Activated naive CD8-positive, alpha-beta T cell treated with anti-CD3 and anti-CD28 coated beads for 36 hours (primary cell): ENCODE measurements around the gene LEKR1. TPM values are rescaled to one million over a fixed set of nuclear protein-coding genes. Genes with fewer than 3 reads are reported as not detected.
A peak's percentile ranks its signal among the peaks of the same experiment; 100 is the strongest.

Experiments
- DNase-seq: peaks from one replicate; pipeline ENCODE4 v3.0.0; 2021
- H3K27ac Mint-ChIP-seq: one replicate; pipeline ENCODE4 v1.8.0; 2022; ENCODE audit warnings: mild to moderate bottlenecking, moderate library complexity, mixed read lengths
- H3K27me3 Mint-ChIP-seq: one replicate; pipeline ENCODE4 v1.8.0; 2022; ENCODE audit warnings: mild to moderate bottlenecking, mixed read lengths
- H3K36me3 Mint-ChIP-seq: one replicate; pipeline ENCODE4 v1.8.0; 2021; ENCODE audit warnings: mild to moderate bottlenecking, mixed read lengths
- H3K4me1 Mint-ChIP-seq: one replicate; pipeline ENCODE4 v1.8.0; 2021; ENCODE audit warnings: mixed read lengths
- H3K4me3 Mint-ChIP-seq: one replicate; pipeline ENCODE4 v1.8.0; 2022; ENCODE audit warnings: mild to moderate bottlenecking, moderate library complexity, mixed read lengths
- H3K9me3 Mint-ChIP-seq: one replicate; pipeline ENCODE4 v1.8.0; 2022; ENCODE audit warnings: mixed read lengths
- total RNA-seq, 2 experiments: library from RNA; stranded (reverse); gene quantifications; one replicate each; pipeline ENCODE4 v1.2.3, GENCODE V29; 2021

Gene LEKR1
- total RNA-seq, 2 experiments from 2014 or later = 0.74 to 2.4 TPM

DNA sequence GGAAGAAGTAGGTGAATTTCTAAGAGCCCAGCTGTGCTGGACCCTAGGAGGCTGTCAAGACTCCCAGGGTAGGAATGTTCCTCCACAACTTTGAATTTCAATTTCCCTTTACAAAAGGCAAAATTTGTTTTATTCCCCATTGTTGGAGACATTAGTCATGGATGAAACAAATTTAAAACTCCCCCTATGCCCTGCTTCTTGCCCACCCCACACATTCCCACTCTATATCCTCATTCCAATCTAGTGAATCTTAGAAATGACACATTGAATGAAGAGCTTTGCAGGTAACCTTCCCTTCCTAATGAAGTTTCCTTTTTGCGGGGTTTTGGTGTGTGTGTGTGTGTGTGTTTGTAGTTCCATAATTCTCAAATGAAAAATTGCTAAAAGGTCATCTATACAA lies 261.2 kb downstream of the LEKR1 start:
- Mint-ChIP-seq H3K27me3 (peaks cover 5% of the 10 kb centered on the region), H3K4me3 (no peak overlapping the region), H3K4me1 (peaks cover 56% of the 10 kb centered on the region), H3K27ac (no peak overlapping the region), H3K9me3 (no peaks in the 10 kb centered on the region), H3K36me3 (peaks cover 3% of the 10 kb centered on the region)
- no peak for DNase-seq

DNA sequence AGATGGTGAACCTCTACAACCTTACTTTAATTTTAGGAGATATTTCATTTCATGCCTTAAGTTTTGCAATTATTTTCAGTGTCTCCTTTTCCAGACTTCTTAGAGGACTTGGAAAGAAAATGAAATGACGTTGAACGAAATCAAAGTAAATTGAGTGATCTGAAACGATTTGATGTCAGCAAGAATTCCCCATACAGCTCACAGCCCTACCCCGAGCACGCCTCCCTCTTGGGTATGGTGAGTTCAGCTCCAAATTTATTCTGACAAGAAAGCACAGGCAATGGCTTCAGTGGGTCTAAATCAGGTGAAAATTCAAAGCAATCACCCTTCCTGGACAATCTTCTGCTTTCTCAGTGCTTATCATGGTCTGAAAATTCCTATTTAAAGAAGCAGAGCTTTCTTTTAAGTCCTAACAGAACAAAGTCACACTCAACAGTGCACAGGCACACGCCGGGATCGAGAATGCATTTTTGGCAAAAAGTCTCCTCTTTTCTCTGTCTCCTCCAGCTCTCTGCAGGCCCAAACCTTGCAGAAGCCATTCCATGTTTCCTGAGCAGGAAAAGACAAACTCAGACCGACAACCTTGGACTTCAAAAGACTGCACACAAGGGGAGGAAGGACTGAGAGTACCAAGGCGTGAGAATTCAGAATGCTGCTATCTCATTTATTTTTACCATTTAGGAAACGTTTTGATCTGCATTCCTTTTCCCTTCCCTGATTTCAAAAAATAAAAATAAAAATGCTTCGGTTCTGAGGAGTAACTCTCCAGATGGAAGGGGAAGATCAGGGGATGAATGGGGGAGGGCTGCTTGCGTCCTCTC lies 261.8 kb downstream of the LEKR1 start:
- H3K36me3 Mint-ChIP-seq = peaks cover 3% of the 10 kb centered on the region
- H3K27ac Mint-ChIP-seq = peak overlapping the region; percentile 93
- no peaks in the 10 kb centered on the region for H3K9me3 Mint-ChIP-seq
- H3K27me3 Mint-ChIP-seq = peaks cover 5% of the 10 kb centered on the region
- peaks cover 52% of the 10 kb centered on the region for H3K4me1 Mint-ChIP-seq
- DNase-seq = no peak
- peak overlapping the region; percentile 70 for H3K4me3 Mint-ChIP-seq

DNA sequence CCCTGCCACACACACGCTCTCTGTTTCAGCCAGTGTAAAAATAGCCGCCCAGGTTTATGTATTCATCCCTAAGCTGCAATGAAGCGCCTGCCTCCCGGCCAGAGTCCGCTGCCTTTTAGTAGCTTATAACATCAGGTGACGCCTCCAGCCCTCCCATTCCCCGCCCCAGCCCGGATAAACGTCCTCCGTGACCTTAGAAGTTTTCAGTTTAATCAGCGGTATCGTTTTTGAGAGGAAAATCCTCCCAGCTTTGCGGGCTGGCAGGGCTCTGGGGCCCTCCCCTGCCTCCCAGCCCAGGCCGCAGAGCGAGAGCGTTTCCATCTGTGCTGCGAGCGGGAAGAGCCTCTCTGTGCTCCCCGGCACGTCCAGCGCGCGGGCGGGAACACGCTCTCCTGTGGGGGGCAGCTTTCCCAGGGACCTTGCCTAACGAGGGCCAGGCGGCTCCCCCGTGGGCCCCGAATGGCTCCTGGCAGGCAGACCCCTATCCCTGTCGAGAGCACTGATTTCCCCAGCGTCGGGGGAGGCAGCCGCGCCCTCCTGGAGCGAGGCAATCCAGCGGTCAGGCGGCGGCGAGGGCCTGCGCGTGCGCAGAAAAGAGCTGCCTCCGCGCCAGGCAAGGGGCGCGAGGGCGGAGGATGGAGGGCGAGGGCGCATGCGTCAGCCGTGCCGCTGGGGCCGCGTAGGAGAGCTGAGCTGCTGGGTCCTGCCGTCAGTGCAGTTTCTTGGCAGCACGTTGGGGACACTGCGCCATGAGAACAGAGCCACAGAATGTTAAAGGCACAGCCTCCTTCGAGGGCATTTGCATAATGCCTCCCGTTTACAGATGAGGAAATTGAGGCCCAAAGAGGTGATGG lies 262.7 kb downstream of the LEKR1 start:
- H3K4me1 Mint-ChIP-seq = peaks cover 55% of the 10 kb centered on the region

GRCh38 chr3:157089455-157090221 lies 263.5 kb downstream of the LEKR1 start:
- no peak for DNase-seq
- peaks cover 3% of the 10 kb centered on the region for H3K36me3 Mint-ChIP-seq
- peak overlapping the region; percentile 93 for H3K27ac Mint-ChIP-seq
- H3K9me3 Mint-ChIP-seq = no peaks in the 10 kb centered on the region
- peaks cover 5% of the 10 kb centered on the region for H3K27me3 Mint-ChIP-seq
- H3K4me1 Mint-ChIP-seq = peaks cover 58% of the 10 kb centered on the region
- H3K4me3 Mint-ChIP-seq = peak overlapping the region; percentile 70

More for the DNA sequence above, 262.7 kb downstream of the LEKR1 start:
- peak overlapping the region; percentile 93 for H3K27ac Mint-ChIP-seq
- H3K36me3 Mint-ChIP-seq = peaks cover 3% of the 10 kb centered on the region
- DNase-seq = peak; percentile 97
- peaks cover 5% of the 10 kb centered on the region for H3K27me3 Mint-ChIP-seq
- H3K4me3 Mint-ChIP-seq = peak overlapping the region; percentile 70
- H3K9me3 Mint-ChIP-seq = no peaks in the 10 kb centered on the region

GRCh38 chr3:157091083-157091833 lies 265.1 kb downstream of the LEKR1 start:
- Mint-ChIP-seq H3K36me3 (peaks cover 3% of the 10 kb centered on the region), H3K4me1 (peaks cover 54% of the 10 kb centered on the region), H3K27ac (no peak overlapping the region), H3K27me3 (peaks cover 5% of the 10 kb centered on the region), H3K4me3 (peak overlapping the region; percentile 7), H3K9me3 (no peaks in the 10 kb centered on the region)
- no peak for DNase-seq

DNA sequence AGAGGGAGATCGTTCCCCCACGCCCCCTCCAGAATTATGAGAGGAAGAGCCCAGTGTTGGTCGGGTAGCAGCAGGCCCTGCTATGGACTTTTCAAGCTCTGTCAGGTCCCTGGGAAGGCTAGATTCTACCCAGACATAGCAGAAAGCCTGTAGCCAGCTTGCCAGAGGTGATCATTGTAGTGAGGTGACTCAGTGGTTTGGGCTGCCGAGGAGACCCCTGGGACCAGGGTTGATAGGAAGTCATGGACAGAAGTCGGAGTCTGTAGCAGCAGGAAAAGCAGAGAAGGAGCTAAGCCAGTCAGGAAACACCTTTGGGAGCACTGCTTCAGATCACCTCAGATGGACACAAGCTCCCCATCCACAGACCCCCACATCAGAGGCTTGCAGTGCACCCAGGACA lies 266.1 kb downstream of the LEKR1 start:
- no peak overlapping the region for H3K27ac Mint-ChIP-seq
- H3K4me1 Mint-ChIP-seq = peaks cover 47% of the 10 kb centered on the region

GRCh38 chr3:157093096-157093495 lies 266.9 kb downstream of the LEKR1 start:
- Mint-ChIP-seq H3K27me3 (no peaks in the 10 kb centered on the region), H3K27ac (no peak overlapping the region), H3K36me3 (peaks cover 3% of the 10 kb centered on the region), H3K9me3 (no peaks in the 10 kb centered on the region), H3K4me1 (peaks cover 38% of the 10 kb centered on the region), H3K4me3 (no peak overlapping the region)
- DNase-seq = no peak

More for the DNA sequence above, 266.1 kb downstream of the LEKR1 start:
- DNase-seq = no peak
- Mint-ChIP-seq H3K36me3 (peaks cover 3% of the 10 kb centered on the region), H3K27me3 (peaks cover 3% of the 10 kb centered on the region), H3K9me3 (no peaks in the 10 kb centered on the region), H3K4me3 (no peak overlapping the region)

DNA sequence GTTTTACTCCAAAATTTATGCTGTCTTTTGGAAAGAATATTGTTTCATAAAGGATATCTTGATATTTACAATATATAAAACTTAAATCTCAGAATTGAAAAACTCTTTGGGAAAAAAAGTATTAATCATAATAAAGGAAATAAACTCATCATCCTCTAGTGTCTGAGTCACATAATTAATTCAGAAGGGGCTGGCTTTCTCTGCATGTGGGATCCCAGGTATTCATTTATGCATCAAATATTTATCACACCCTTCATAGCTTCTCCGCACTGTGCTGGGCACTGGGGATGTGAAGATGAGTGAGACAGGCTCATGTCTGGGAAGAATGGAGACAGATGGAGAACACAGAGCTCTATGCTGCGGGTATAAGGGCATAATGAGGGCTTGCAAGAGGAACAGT lies 268.1 kb downstream of the LEKR1 start:
- Mint-ChIP-seq H3K4me3 (no peak overlapping the region), H3K27ac (no peak overlapping the region), H3K36me3 (peaks cover 3% of the 10 kb centered on the region), H3K9me3 (no peaks in the 10 kb centered on the region), H3K4me1 (peaks cover 35% of the 10 kb centered on the region), H3K27me3 (no peaks in the 10 kb centered on the region)
- no peak for DNase-seq

GRCh38 chr3:157094751-157095480 lies 268.8 kb downstream of the LEKR1 start:
- no peaks in the 10 kb centered on the region for H3K27me3 Mint-ChIP-seq
- no peak overlapping the region for H3K27ac Mint-ChIP-seq
- H3K9me3 Mint-ChIP-seq = no peaks in the 10 kb centered on the region
- peaks cover 29% of the 10 kb centered on the region for H3K4me1 Mint-ChIP-seq
- peaks cover 3% of the 10 kb centered on the region for H3K36me3 Mint-ChIP-seq
- H3K4me3 Mint-ChIP-seq = no peak overlapping the region
- no peak for DNase-seq

Other genes starting within 250 kb of the LEKR1 start
- gene TIPARP, start 151.8 kb upstream of the LEKR1 start, total RNA-seq = 10 to 100 TPM; 26.9 to 27.0 TPM